ENCODE data around the gene MAMSTR.
"Not testable (repeated sequence)": the region's sequence is repeated elsewhere in the genome, so short reads cannot be mapped to it uniquely, and the experiment has no call there.

The MAMSTR gene

DNA sequence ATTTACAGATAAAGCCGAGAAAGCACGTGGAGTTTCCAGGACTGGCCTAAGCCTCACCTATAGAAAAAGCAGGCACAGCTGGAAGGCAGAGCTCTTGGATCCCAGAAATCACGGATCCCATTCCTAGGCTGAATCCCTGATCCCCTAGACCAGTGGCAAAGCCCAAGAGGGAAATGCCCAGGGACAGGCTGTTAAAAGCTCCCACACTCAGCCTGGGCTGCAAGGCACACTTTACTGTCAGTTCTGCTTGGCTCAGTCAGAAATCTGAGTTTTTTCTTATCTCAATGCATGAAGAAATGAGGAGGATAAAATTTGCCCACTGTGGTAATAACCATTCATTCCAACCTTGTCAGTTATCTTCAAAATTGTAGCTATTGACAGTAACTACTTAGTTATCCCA is 31.7 kb downstream of the MAMSTR start:
- H3K27ac ChIP-seq = no peak overlapping the region
- no peak for TF ChIP-seq ZFX (IDR thresholded peaks at IDR 0.05; ENCODE audit: borderline replicate concordance)
- TF ChIP-seq, protein P1, sequence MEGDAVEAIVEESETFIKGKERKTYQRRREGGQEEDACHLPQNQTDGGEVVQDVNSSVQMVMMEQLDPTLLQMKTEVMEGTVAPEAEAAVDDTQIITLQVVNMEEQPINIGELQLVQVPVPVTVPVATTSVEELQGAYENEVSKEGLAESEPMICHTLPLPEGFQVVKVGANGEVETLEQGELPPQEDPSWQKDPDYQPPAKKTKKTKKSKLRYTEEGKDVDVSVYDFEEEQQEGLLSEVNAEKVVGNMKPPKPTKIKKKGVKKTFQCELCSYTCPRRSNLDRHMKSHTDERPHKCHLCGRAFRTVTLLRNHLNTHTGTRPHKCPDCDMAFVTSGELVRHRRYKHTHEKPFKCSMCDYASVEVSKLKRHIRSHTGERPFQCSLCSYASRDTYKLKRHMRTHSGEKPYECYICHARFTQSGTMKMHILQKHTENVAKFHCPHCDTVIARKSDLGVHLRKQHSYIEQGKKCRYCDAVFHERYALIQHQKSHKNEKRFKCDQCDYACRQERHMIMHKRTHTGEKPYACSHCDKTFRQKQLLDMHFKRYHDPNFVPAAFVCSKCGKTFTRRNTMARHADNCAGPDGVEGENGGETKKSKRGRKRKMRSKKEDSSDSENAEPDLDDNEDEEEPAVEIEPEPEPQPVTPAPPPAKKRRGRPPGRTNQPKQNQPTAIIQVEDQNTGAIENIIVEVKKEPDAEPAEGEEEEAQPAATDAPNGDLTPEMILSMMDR (IDR thresholded peaks at IDR 0.05) = no peak

DNA sequence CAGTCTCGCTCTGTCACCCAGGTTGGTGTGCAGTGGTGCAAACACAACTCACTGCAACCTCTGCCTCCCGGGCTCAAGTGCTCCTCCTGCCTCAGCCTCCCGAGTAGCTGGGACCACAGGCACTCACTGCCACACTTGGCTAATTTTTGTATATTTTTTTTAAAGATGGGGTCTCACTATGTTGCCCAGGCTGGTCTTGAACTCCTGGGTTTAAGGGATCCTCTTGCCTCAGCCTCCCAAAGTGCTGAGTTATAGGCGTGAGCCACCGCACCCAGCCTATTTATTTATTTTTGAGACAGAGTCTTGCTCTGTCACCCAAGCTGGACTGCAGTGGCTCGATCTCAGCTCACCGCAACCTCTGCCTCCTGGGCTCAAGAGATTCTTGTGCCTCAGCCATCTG is 32.9 kb downstream of the MAMSTR start:
- not testable (repeated sequence) for H3K27ac ChIP-seq

DNA sequence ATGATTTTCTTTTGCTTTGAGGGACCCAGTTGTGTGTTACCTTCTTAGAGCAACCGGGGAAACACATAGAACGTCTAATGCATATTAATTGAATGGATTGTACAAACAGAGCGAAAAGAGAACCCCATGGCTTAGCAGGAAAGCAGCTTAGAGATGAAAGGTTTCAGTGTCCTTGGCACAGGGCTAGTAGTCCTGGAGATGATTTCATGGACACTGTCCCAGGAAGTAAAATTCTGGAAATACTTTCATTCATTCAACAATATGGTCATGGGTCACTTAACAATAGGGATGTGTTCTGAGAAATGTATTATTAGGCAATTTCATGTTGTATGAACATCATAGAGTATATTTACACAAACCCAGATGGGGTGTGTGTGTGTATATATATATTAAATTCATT is 33.4 kb downstream of the MAMSTR start:
- TF ChIP-seq, protein P1 (IDR thresholded peaks at IDR 0.05) = no peak
- TF ChIP-seq ZFX (IDR thresholded peaks at IDR 0.05; ENCODE audit: borderline replicate concordance) = no peak
- no peak overlapping the region for H3K27ac ChIP-seq

DNA sequence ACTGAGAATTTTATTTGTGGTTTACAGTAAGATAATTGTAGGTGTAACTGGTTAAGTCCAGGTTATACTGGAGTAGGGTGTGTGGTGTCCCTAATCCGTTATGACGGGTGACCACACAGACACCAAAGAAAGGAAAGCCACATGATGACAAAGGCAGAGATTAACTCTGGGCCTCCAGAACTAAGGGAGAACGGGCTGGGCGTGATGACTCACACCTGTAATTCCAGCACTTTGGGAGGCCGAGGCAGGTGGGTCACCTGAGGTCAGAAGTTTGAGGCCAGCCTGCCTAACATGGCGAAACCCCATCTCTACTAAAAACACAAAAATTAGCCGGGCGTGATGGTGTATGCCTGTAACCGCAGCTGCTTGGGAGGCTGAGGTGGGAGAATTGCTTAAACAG is 33.9 kb downstream of the MAMSTR start:
- TF ChIP-seq ZFX (IDR thresholded peaks at IDR 0.05; ENCODE audit: borderline replicate concordance) = no peak
- TF ChIP-seq, protein P1 (IDR thresholded peaks at IDR 0.05) = no peak
- no peak overlapping the region for H3K27ac ChIP-seq

DNA sequence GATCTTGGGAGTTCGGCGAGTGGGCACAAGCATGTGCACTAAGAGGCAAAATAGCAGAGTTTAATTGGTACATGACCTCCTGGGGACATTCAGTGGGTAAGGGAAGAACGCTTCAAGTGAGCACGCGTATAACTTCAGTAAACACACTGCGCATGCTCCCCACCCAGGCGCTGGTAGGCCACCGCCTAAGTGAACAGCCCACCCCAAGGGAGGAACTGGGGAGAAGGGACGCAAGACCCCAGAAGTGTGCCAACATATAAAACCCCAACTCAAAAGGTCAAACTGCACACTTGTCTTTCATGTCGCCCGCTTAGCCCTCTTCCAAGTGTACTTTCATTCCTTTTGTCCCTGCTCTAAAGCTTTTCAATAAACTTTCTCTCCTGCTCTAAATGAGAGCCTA is 36.2 kb downstream of the MAMSTR start:
- H3K27ac ChIP-seq = peak overlapping the region; percentile 64
- TF ChIP-seq, protein P1 (IDR thresholded peaks at IDR 0.05) = no peak
- no peak for TF ChIP-seq ZFX (IDR thresholded peaks at IDR 0.05; ENCODE audit: borderline replicate concordance)

DNA sequence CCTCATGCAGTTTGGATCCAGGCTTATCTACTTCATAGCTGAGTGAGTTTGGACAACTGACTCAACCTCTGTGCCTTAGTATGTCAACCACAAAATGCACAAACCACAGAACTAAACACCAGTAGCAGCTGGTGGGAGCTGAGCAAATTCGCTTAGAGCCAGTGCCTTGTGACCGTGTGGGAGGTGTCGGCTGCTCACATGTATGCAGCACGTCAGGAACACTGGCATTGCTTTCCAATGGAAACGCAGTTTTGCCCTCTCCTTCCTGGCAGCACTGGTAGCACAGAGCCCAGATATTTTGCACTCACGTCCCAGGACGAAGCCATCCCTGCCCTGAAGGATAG is 38.4 kb downstream of the MAMSTR start:
- no peak overlapping the region for H3K27ac ChIP-seq
- TF ChIP-seq ZFX (IDR thresholded peaks at IDR 0.05; ENCODE audit: borderline replicate concordance) = no peak
- TF ChIP-seq, protein P1 (IDR thresholded peaks at IDR 0.05) = no peak

DNA sequence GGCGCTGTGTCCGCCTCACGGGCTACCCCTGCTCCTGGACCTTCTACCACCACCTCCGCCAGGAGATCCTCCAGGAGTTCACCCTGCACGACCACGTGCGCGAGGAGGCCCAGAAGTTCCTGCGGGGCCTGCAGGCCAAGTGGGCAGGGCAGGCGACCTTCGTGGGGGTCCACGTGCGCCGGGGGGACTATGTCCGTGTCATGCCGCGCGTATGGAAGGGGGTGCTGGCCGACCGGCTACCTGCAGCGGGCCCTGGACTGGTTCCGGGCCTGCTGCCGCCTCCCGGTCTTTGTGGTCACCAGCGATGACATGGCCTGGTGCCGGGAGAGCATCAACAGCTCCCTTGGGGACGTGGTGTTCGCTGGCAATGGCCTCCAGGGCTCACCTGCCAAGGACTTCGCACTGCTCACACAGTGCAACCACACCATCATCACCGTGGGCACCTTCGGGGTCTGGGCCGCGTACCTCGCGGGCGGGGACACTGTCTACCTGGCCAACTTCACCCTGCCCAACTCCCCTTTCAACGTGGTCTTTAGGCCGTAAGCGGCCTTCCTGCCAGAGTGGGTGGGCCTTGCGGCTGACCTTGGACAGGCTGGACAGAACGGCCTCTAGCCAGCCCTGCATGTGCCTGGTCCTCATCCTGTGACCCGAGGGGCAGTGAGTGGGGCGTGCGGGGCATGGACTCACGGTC is 38.9 kb downstream of the MAMSTR start:
- no peak overlapping the region for H3K27ac ChIP-seq
- TF ChIP-seq, protein P1 (IDR thresholded peaks at IDR 0.05) = no peak
- TF ChIP-seq ZFX (IDR thresholded peaks at IDR 0.05; ENCODE audit: borderline replicate concordance) = no peak

DNA sequence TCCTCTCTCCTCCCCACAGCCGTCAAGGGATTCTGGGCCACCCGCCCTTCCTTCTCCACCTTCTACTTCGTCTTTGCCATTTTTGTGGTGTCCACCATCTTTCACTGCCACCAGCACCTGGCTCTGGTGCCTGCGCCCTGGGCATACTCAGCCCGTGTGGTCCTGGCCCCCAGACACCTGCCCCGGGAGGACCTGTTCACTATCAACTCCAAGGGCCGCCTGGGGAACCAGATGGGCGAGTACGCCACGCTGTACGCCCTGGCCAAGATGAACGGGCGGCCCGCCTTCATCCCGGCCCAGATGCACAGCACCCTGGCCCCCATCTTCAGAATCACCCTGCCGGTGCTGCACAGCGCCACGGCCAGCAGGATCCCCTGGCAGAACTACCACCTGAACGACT is 39.5 kb downstream of the MAMSTR start:
- not testable (repeated sequence) for H3K27ac ChIP-seq
